Activated T-helper 2 cell treated with anti-CD3 and anti-CD28 coated beads, Interferon-gamma antibody, Interleukin-2, Interleukin-4, amounts not matched to agents 10 μg/mL and 5 μg/mL and 100 μg/mL, durations not matched to agents 14 hours and 24 hours and 36 hours (primary cell): Measurements from ENCODE around the gene ADSS2. TPM values are rescaled to one million over a fixed set of nuclear protein-coding genes. Genes with fewer than 3 reads are reported as not detected.
"Not testable (repeated sequence)": the region's sequence is repeated elsewhere in the genome, so short reads cannot be mapped to it uniquely, and the experiment has no call there.

ENCODE experiments used
- DNase-seq: peaks from one replicate; pipeline ENCODE4 v3.0.0; 2021; ENCODE audit warnings: low spot score
- H3K27ac Mint-ChIP-seq: one replicate; pipeline ENCODE4 v1.8.0; 2021; ENCODE audit warnings: mixed read lengths
- H3K27me3 Mint-ChIP-seq: one replicate; pipeline ENCODE4 v1.8.0; 2021; ENCODE audit warnings: low read depth, mixed read lengths
- H3K36me3 Mint-ChIP-seq: one replicate; pipeline ENCODE4 v1.8.0; 2021; ENCODE audit warnings: low read depth, mixed read lengths
- H3K4me1 Mint-ChIP-seq: one replicate; pipeline ENCODE4 v1.8.0; 2021; ENCODE audit warnings: low read depth, mixed read lengths
- H3K4me3 Mint-ChIP-seq: one replicate; pipeline ENCODE4 v1.8.0; 2021; ENCODE audit warnings: low read depth, mild to moderate bottlenecking, moderate library complexity, mixed read lengths
- H3K9me3 Mint-ChIP-seq: one replicate; pipeline ENCODE4 v1.8.0; 2021; ENCODE audit warnings: mixed read lengths
- intact Hi-C: fragments of 100-400 bp; cut with micrococcal nuclease; formaldehyde crosslinking; loops from one replicate; pipeline ENCODE4 v1.15.1; 2023
- total RNA-seq: library from RNA; stranded (reverse); gene quantifications from 2 replicates; pipeline ENCODE4 v1.2.3, GENCODE V29; 2022

Gene ADSS2
- total RNA-seq, 1 donor from 2014 or later, result 66.1 TPM

DNA sequence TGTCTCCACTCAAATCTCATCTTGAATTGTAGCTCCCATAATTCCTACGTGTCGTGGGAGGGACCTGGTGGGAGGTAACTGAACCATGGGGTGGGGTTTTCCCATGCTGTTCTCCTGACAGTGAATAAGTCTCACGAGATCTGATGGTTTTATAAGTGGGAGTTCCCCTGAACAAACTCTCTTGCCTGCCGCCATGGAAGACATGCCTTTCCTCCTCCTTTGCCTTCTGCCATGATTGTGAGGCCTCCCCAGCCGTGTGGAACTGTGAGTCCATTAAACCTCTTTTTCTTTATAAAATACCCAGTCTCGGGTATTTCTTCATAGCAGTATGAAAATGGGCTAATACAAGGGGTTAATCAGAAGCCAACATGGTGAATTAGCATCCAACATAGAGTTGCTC is 86.4 kb downstream of the ADSS2 start:
- H3K27ac Mint-ChIP-seq, H3K4me3 Mint-ChIP-seq, H3K36me3 Mint-ChIP-seq, DNase-seq, intact Hi-C loops, H3K27me3 Mint-ChIP-seq, H3K4me1 Mint-ChIP-seq: not testable (repeated sequence)
- peaks cover 11% of the 10 kb centered on the region for H3K9me3 Mint-ChIP-seq

DNA sequence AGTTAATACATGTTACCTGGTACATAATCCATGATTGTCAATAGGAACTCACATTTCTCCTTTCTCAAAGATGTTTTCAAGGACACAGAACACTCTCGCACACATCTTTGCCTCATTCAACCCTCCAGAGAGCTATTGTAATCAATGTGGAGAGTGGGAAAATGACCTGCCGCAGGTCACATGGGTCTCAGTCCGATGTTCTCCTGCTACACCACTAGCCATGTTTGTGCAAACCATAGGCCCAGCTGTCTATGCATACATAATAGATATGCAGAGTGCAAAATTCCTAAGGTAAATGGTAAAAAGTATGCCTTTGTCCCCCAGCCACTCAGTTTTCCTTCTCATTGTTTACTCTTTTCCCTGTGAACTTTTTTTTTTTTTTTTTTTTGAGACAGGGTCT is 89.2 kb downstream of the ADSS2 start:
- intact Hi-C loops, result no loop called here
- Mint-ChIP-seq H3K9me3 (peaks cover 11% of the 10 kb centered on the region), H3K4me3 (no peak overlapping the region), H3K27ac (no peak overlapping the region), H3K36me3 (no peaks in the 10 kb centered on the region), H3K4me1 (no peaks in the 10 kb centered on the region), H3K27me3 (no peaks in the 10 kb centered on the region)
- no peak for DNase-seq

DNA sequence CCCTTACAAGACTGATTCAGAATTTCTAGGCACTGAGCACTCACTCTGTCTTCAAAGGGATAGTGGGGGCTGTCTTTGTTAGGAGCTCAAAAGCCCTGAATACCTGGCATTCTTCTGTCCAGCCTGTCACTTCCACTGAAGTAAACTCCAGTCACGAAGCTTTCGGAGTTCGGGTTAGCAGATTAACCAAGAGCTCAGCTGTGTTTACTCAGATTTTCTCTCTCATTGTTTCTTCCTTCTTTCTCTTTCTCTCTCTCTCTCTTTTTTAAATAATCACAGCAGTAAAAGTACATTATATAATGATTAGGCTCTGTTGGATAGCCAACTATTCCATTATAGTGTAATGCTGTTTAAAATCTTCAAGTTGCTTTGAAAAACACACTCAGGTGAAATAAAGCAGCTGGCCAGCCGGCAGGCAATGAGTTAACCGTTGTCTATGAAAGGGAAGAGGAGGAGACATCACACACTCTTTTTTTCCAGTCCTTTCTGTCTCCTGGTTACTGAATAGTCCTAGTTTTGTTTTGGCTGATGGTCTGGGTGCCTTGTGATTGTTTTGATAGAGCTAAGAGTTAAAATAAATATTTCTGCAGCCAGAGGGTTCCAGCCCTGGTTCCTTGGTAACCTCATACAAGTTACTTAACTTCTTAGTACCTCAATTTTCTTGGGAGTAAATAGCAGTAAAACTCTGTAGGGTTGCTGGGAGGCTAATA is 89.8 kb downstream of the ADSS2 start:
- no peak overlapping the region for H3K4me3 Mint-ChIP-seq
- no peaks in the 10 kb centered on the region for H3K4me1 Mint-ChIP-seq
- H3K27ac Mint-ChIP-seq, result no peak overlapping the region

More for the DNA sequence above, 89.8 kb downstream of the ADSS2 start:
- Mint-ChIP-seq H3K27me3 (no peaks in the 10 kb centered on the region), H3K9me3 (peaks cover 11% of the 10 kb centered on the region), H3K36me3 (no peaks in the 10 kb centered on the region)
- no peak for DNase-seq
- intact Hi-C loops, result no loop called here

Other genes starting within 250 kb of the ADSS2 start
- gene CATSPERE, start 9.4 kb upstream of the ADSS2 start, total RNA-seq, result 0.18 and 0.25 TPM in 2 replicates
- gene DESI2, start 201.2 kb upstream of the ADSS2 start, total RNA-seq, result 27.4 TPM in 2 replicates